ENCODE results near the gene ZDHHC1.
"Not testable (repeated sequence)": the region's sequence is repeated elsewhere in the genome, so short reads cannot be mapped to it uniquely, and the experiment has no call there.

Gene ZDHHC1

DNA sequence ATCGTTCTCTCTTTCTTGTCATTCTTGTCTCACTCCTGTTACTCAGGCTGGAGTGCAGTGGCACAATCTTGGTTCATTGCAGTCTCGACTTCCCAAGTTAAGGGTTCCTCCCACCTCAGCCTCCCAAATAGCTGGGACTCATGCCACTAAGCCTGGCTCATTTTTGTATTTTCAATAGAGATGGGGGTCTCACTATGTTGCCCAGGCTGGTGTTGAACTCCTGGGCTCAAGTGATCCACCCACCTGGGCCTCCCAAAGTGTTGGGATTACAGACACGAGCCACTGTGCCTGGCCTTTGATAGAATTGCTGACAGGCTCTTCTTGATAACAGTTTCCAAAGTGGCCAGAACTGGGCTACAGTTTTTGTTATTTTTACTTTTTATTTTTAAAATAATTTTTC lies 55.2 kb downstream of the ZDHHC1 start:
- no peak for DNase-seq (ENCODE audit: low spot score)

DNA sequence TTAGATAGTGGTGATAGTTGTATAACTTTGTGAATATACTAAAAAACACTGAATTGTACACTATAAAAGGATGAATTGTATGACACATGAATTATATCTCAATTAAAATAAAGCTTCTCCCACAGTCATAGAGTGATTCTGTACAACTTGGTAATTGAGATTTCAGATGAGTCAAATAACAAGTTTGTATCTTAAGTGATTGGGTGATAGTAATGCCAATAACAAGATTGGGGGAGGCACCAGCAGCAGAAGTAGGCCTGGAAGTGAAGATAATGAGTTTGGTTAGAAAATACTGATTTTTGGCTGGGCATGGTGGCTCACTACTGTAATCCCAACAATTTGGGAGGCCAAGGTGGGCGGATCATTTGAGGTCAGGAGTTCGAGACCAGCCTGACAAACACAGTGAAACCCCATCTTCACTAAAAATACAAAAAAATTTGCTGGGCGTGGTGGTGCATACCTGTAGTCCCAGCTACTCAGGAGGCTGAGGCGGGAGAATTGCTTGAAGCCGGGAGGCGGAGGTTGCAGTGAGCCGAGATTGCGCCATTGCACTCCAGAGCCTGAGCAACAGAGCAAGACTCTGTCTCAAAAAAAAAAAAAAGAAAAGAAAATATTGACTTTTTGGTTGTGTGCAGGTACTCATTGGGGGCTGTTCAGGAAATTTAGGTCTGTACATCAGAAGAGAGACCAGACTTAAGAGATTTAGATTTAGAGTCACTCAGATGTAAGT lies 56.6 kb downstream of the ZDHHC1 start:
- DNase-seq (ENCODE audit: low spot score), result not testable (repeated sequence)

DNA sequence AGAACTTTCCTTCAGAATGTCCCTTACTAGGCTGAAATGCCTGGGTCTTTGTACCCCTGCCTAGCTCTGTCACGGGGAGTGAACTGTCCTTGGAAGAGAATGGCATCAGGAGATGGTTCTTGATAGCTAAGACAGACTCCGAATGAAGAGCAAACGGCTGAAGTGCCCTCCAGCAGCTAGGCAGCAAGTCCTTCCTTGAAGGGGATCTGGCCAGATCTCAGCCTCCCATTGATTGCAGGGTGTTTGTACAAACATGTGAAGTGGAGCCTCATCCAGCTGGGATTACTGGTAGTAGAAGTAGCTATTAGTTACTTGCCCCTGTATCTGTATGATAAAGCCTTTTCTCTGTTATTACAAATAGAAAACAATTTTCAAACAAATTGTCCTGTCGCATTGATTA lies 58.7 kb downstream of the ZDHHC1 start:
- no peak for DNase-seq (ENCODE audit: low spot score)

DNA sequence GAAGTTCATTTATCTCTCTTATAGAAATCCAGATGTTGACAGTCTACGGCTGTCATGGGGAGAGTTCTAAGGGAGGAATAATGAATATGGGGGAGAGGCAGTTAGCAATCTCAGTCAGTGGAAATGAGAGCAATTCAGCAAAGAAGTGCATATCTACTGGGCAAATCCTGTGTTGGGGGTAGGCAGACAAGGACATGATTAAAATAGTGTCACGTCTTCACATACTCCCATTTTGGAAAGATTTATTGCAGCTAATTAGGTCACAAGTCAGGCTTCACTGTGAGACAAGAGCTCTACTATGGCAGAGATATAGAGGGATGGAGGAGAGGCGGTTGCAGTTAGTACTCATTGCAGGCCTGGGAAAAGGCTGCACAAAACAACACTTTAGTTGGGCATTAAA lies 59.9 kb downstream of the ZDHHC1 start:
- no peak for DNase-seq (ENCODE audit: low spot score)

DNA sequence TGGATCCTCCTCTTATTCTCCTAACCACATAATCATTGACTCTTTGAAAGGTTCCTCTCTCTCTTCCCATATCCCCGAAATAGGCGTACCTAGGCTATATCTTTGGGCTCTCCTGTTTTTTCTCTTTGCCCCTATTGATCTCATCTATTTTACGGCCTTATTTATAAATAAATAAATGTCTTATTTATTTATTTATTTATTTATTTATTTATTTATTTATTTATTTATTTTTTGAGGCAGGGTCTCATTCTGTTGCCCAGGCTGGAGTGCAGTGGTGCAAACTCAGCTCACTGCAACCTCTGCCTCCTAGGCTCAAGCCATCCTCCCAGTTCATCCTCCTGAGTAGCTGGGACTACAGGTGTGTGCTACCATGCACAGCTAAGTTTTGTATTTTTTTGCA lies 63.8 kb downstream of the ZDHHC1 start:
- DNase-seq (ENCODE audit: low spot score), result not testable (repeated sequence)

DNA sequence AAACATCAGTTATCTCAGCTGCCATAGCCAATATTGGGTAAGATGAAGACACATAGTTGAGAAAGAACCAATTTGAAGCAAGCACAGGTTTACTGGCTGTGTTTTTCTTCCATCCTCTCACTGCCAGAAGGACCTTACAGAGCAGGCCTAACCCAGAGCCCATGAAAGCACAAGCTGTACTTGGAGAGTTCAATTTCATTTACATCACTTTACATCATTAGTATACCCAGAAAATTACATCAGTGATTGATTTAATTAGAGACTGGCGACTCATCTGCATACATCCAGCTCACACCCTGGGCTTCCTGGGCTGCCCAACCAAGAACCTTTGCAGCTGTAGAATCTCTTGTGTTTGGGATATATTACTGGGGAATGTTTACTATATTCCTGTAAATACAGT lies 66.0 kb downstream of the ZDHHC1 start:
- no peak for DNase-seq (ENCODE audit: low spot score)

DNA sequence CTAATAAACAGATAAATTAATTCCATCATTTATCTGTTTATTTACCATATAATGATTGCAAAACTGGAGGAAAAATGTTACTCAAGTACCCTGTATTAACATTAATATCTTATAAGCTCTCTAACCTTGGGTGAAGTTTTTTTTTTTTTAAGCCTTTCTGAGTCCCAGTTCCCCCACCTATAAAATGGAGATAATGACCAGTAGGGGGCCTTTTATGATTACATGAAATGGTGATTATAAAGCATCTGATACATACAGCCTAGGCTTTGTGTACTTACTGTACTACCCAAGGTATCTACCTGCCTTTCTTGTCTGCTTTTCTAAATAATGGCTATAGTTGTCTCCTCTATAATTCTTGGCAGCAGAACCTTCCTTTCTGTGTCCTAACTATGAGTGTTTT lies 67.1 kb downstream of the ZDHHC1 start:
- DNase-seq (ENCODE audit: low spot score), result no peak

DNA sequence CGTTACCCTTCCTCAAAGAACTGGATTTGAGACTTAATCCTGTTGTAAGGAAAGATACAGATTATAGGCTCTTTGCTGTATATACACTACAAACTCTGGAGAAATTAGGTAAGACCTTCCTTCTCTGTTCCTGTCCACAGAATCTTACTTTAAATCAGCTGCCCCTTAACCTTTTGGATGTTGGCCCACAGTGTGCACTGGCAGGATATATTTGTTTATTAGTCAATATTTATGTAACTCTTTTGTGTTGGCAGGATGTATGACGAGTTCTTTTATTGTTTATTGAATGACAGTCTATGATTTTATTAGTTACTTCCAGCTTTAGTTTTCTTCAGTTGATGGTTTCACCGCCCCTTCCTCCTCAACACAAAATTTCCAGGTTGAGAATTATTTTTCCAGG lies 69.9 kb downstream of the ZDHHC1 start:
- DNase-seq (ENCODE audit: low spot score), result no peak

DNA sequence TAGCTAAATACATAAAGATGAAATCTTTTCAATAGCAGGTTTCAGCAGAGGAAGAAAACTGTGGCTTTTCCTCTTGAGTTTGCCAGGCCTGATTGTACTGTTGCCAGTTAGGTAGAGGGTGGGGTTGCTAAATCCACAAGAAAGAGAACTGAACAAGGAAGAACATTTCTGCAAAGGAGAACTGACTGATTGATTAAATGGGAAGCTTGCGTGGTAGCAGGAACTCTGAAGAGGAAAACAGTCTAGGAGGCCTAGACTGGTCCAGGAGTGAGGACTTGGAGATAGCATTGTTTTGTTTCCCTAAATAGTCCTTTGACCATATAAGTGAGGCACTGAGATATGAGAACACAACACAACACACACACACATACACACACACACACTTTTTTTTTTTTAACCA lies 70.9 kb downstream of the ZDHHC1 start:
- DNase-seq (ENCODE audit: low spot score), result no peak
